Endothelial cell of umbilical vein (primary cell): ENCODE measurements around the gene VWA8. TPM values are rescaled to one million over a fixed set of nuclear protein-coding genes. Genes with fewer than 3 reads are reported as not detected.

Experiments
- BruUV-seq: library from RNA; stranded (reverse); fragments of 400-500 nt; replicated peaks from 2 replicates; lab custom pipeline; 2021; lab: Mats Ljungman, UMichigan
- CTCF ChIA-PET: fragments of 300-600, 350-600 bp; sonication (Branson Sonifier 250); formaldehyde crosslinking; loops from one replicate; lab custom pipeline; 2021; ENCODE audit warnings: antibody characterized with exemption, inconsistent platforms; lab: Charles Lee
- POLR2A ChIA-PET: fragments of 300-600, 350-600 bp; sonication (Branson Sonifier 250); formaldehyde crosslinking; loops from one replicate; lab custom pipeline; 2021; ENCODE audit warnings: antibody characterized with exemption, inconsistent platforms; lab: Charles Lee
- DNase-seq: peaks from one replicate; pipeline ENCODE4 v3.0.0-alpha.2; 2011; ENCODE audit warnings: low read depth, low spot score
- FAIRE-seq: peaks from 2 replicates; lab custom pipeline; 2011; peaks lifted over from hg19 to GRCh38; lab: Jason Lieb, UNC
- H2AFZ ChIP-seq: 2 replicates; pipeline ENCODE4 v1.6.0; 2012; ENCODE audit warnings: low read depth, low read length, control low read depth, inconsistent platforms
- H3K27ac ChIP-seq: 2 replicates; pipeline ENCODE4 v1.5.1; 2011; ENCODE audit warnings: low read depth, mild to moderate bottlenecking, control low read depth, low read length, moderate library complexity; ENCODE audit not compliant: insufficient read depth
- H3K27me3 ChIP-seq, 2 experiments: 2 replicates each; pipeline versions ENCODE4 v1.6.0 to v1.6.1; 2011; ENCODE audit warnings: low read length in 2 of 2, mixed read lengths in 1 of 2; ENCODE audit not compliant: control insufficient read depth in 2 of 2, insufficient read depth in 2 of 2
- H3K36me3 ChIP-seq, 2 experiments: 2 replicates in 1 of 2; 3 replicates in 1 of 2; pipeline ENCODE4 v1.5.1; 2011; ENCODE audit warnings: low read length in 2 of 2, mild to moderate bottlenecking in 1 of 2, moderate library complexity in 1 of 2; ENCODE audit not compliant: control insufficient read depth in 2 of 2, insufficient read depth in 2 of 2; ENCODE audit errors: extremely low read depth in 1 of 2
- H3K4me1 ChIP-seq: 3 replicates; pipeline ENCODE4 v1.5.1; 2011; ENCODE audit warnings: mild to moderate bottlenecking, low read length; ENCODE audit not compliant: control insufficient read depth, insufficient read depth; ENCODE audit errors: extremely low read depth
- H3K4me2 ChIP-seq: 2 replicates; pipeline ENCODE4 v1.6.1; 2011; ENCODE audit warnings: low read length, control low read depth, mixed read lengths; ENCODE audit not compliant: insufficient read depth
- H3K4me3 ChIP-seq, 3 experiments: fragments of 200-600 bp in 1 of 3; sonication (generic), shearing (Covaris generic) in 1 of 3; replicated peaks in 1 of 3; 2 replicates each; pipeline ENCODE4 v1.5.1; 2011 to 2016; ENCODE audit warnings: control low read depth in 3 of 3, low read length in 3 of 3, mild to moderate bottlenecking in 2 of 3, inconsistent platforms in 1 of 3, low read depth in 1 of 3, moderate library complexity in 1 of 3; ENCODE audit not compliant: insufficient read depth in 1 of 3
- H3K79me2 ChIP-seq: 2 replicates; pipeline ENCODE4 v1.6.0; 2012; ENCODE audit warnings: low read length, inconsistent platforms; ENCODE audit not compliant: control insufficient read depth, insufficient read depth
- H3K9ac ChIP-seq: replicated peaks from 2 replicates; pipeline ENCODE3; 2011; ENCODE audit warnings: low read length, control low read depth; ENCODE audit not compliant: insufficient read depth; ENCODE audit errors: extremely low read depth
- H3K9me1 ChIP-seq: replicated peaks from 3 replicates; pipeline ENCODE4 v1.6.0; 2011; ENCODE audit warnings: mild to moderate bottlenecking, low read length; ENCODE audit not compliant: control insufficient read depth, insufficient read depth; ENCODE audit errors: extremely low read depth
- H3K9me3 ChIP-seq: replicated peaks from 2 replicates; pipeline ENCODE4 v1.5.1; 2012; ENCODE audit warnings: low read length, inconsistent platforms; ENCODE audit not compliant: control insufficient read depth, insufficient read depth
- H4K20me1 ChIP-seq: replicated peaks from 2 replicates; pipeline ENCODE3; 2011; ENCODE audit warnings: mild to moderate bottlenecking, low read length; ENCODE audit not compliant: control insufficient read depth, insufficient read depth; ENCODE audit errors: extremely low read depth
- EZH2 ChIP-seq: IDR thresholded peaks from 2 replicates; pipeline ENCODE4 v1.6.1; 2012; ENCODE audit warnings: borderline replicate concordance, low read depth, mild to moderate bottlenecking, moderate library complexity, low read length, inconsistent platforms; ENCODE audit not compliant: severe bottlenecking
- FOS ChIP-seq: IDR thresholded peaks from 2 replicates; pipeline ENCODE4 v1.6.1; 2011; ENCODE audit warnings: mild to moderate bottlenecking, low read length, moderate library complexity, borderline replicate concordance; ENCODE audit not compliant: insufficient read depth
- GATA2 ChIP-seq: IDR thresholded peaks from 2 replicates; pipeline ENCODE4 v1.7.0; 2011; ENCODE audit warnings: low read depth, mild to moderate bottlenecking, moderate library complexity, mixed read lengths, low read length; ENCODE audit not compliant: insufficient read length, insufficient read depth
- JUN ChIP-seq: IDR thresholded peaks from 2 replicates; pipeline ENCODE4 v1.6.1; 2011; ENCODE audit warnings: borderline replicate concordance, low read depth; ENCODE audit not compliant: insufficient read length, insufficient read depth
- MYC ChIP-seq: IDR thresholded peaks from one replicate; pipeline ENCODE4 v1.6.1; 2011; ENCODE audit warnings: mild to moderate bottlenecking, low read depth, low read length
- POLR2A ChIP-seq: IDR thresholded peaks from 2 replicates; pipeline ENCODE4 v1.6.1; 2012; ENCODE audit warnings: low read depth, mild to moderate bottlenecking, control low read depth, low read length
- POLR2AphosphoS5 ChIP-seq: IDR thresholded peaks from 2 replicates; pipeline ENCODE4 v1.6.1; 2012; ENCODE audit warnings: low read depth, mild to moderate bottlenecking, control low read depth, low read length, moderate library complexity; ENCODE audit not compliant: insufficient read depth
- dilution Hi-C: fragments of 300-500 bp; cut with MboI; formaldehyde crosslinking; loops from one replicate; pipeline ENCODE4 v1.15.0; 2019; ENCODE audit warnings: low sequenced_read_pairs; ENCODE audit not compliant: extremely low pct_ligation_motif_present
- intact Hi-C: fragments of 100-400 bp; cut with micrococcal nuclease; formaldehyde crosslinking; loops from one replicate; pipeline ENCODE4 v1.10.0; 2022
- polyA plus RNA-seq, 4 experiments: library from polyadenylated mRNA; depleted of rRNA in 3 of 4; stranded (reverse) in 3 of 4; unstranded in 1 of 4; fragments of >200 nt; gene quantifications; 2 replicates each; pipeline versions ENCODE4 v1.2.1 to v1.2.3, GENCODE V29; 2011 to 2012; ENCODE audit warnings: missing spikeins in 1 of 4
- total RNA-seq: library from RNA; stranded (reverse); gene quantifications from 2 replicates; pipeline ENCODE4 v1.2.3, GENCODE V29; 2021
- TF ChIP-seq, protein P1 (sequence below): IDR thresholded peaks from 2 replicates; pipeline ENCODE4 v1.6.1; 2011; ENCODE audit not compliant: insufficient read depth, insufficient read length
- TF ChIP-seq, protein P2 (sequence below), 2 donors: IDR thresholded peaks; 1 replicate in 1 of 2; 2 replicates in 1 of 2; pipeline ENCODE4 v1.5.1; 2011; ENCODE audit warnings: low read length in 2 of 2, mild to moderate bottlenecking in 2 of 2, moderate library complexity in 2 of 2, control low read depth in 1 of 2, inconsistent platforms in 1 of 2, low read depth in 1 of 2; ENCODE audit not compliant: insufficient read depth in 1 of 2; ENCODE audit errors: extremely low read depth in 1 of 2

VWA8 gene
- total and polyA plus RNA-seq, 2 donors (not counting 3 experiments of a cell fraction or from before 2014, with no cell fraction given) = 2.9 to 11.3 TPM

DNA sequence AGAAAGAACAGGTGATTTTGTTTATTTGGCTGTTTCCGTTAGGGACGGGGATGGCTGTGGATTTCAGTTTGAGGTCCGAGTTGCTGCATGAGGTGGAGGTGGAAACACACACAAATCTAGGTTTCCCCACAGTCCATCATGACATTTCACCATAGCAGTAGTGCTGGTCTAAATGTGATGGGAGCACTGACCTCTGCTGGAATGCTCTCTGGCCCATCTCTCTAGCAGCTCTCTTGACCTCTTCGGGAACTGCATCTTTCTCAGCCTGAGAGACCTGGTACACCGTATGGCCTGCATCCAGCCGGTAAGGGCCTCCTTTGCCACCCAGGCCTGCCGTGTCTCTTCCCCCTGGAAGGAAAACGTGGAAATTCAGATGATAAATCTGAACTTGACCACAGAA lies 349.5 kb downstream of the VWA8 start:
- Histone ChIP-seq H3K27ac (peak overlapping the region; percentile 52), H3K4me3 (no peak overlapping the region), H3K9me3 (no peaks in the 10 kb centered on the region), H3K4me1 (peaks cover 39% of the 10 kb centered on the region), H3K9me1 (no peaks in the 10 kb centered on the region), H3K4me2 (no peak overlapping the region), H2AFZ (no peak overlapping the region), H3K36me3 (no peaks in the 10 kb centered on the region), H4K20me1 (no peaks in the 10 kb centered on the region), H3K27me3 (no peaks in the 10 kb centered on the region), H3K79me2 (no peaks in the 10 kb centered on the region), H3K9ac (no peak overlapping the region)
- intact Hi-C loops (no loop called here), dilution Hi-C loops (no loop called here)
- TF ChIP-seq JUN (no peak), POLR2A (no peak), FOS (no peak), EZH2 (no peak), POLR2AphosphoS5 (no peak), MYC (no peak), GATA2 (no peak)
- TF ChIP-seq, protein P1, sequence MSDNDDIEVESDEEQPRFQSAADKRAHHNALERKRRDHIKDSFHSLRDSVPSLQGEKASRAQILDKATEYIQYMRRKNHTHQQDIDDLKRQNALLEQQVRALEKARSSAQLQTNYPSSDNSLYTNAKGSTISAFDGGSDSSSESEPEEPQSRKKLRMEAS = no peak
- TF ChIP-seq, protein P2, sequence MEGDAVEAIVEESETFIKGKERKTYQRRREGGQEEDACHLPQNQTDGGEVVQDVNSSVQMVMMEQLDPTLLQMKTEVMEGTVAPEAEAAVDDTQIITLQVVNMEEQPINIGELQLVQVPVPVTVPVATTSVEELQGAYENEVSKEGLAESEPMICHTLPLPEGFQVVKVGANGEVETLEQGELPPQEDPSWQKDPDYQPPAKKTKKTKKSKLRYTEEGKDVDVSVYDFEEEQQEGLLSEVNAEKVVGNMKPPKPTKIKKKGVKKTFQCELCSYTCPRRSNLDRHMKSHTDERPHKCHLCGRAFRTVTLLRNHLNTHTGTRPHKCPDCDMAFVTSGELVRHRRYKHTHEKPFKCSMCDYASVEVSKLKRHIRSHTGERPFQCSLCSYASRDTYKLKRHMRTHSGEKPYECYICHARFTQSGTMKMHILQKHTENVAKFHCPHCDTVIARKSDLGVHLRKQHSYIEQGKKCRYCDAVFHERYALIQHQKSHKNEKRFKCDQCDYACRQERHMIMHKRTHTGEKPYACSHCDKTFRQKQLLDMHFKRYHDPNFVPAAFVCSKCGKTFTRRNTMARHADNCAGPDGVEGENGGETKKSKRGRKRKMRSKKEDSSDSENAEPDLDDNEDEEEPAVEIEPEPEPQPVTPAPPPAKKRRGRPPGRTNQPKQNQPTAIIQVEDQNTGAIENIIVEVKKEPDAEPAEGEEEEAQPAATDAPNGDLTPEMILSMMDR (IDR thresholded peaks at IDR 0.05; ENCODE audit: extremely low read depth in 1 of 2, insufficient read depth in 1 of 2, low read depth in 1 of 2, low read length in 2 of 2) = no peak
- FAIRE-seq (no peak), DNase-seq (no peak)
- ChIA-PET CTCF (interaction anchor here (1.0 kb wide), 1 partner anchor 37 kb away, joined by 3 read pairs; no protein-coding TSS in a partner anchor), POLR2A (no interaction called here)
- BruUV-seq = no TSS peak
